HG02884 (cell line): ENCODE results near the gene KRTAP5-7.
"Not testable (repeated sequence)": the region's sequence is repeated elsewhere in the genome, so short reads cannot be mapped to it uniquely, and the experiment has no call there.

Experiments used
- ATAC-seq: cut with Tn5 transposase; IDR thresholded peaks from one replicate; pipeline ENCODE4 v1.9.1; 2021; ENCODE audit warnings: mild to moderate bottlenecking, moderate library complexity; ENCODE audit not compliant: unreplicated experiment

KRTAP5-7 gene

GRCh38 chr11:71526796-71527575 is at the start of gene KRTAP5-7:
Gene KRTAP5-7 (plus strand): TSS chr11:71527267. CDS start chr11:71527301, 34 bp downstream.
- ATAC-seq = not testable (repeated sequence)

- no peak for ATAC-seq
These were observed 49.2 kb upstream of the KRTAP5-7 start for GRCh38 chr11:71477641-71478527.

- ATAC-seq = no peak
These were observed 48.6 kb upstream of the KRTAP5-7 start for GRCh38 chr11:71478528-71478840.

- no peak for ATAC-seq
These were observed 45.7 kb upstream of the KRTAP5-7 start for GRCh38 chr11:71481101-71481960.

GRCh38 chr11:71482216-71482615 is 44.9 kb upstream of the KRTAP5-7 start:
- ATAC-seq = no peak

- ATAC-seq = no peak
These were observed 44.2 kb upstream of the KRTAP5-7 start for GRCh38 chr11:71482746-71483364.

GRCh38 chr11:71483692-71484091 is 43.4 kb upstream of the KRTAP5-7 start:
- ATAC-seq = no peak

GRCh38 chr11:71484248-71485062 is 42.6 kb upstream of the KRTAP5-7 start:
- no peak for ATAC-seq

- no peak for ATAC-seq
These were observed 42.0 kb upstream of the KRTAP5-7 start for GRCh38 chr11:71485063-71485399.

- ATAC-seq = no peak
These were observed 41.6 kb upstream of the KRTAP5-7 start for GRCh38 chr11:71485466-71485865.

GRCh38 chr11:71486320-71486719 is 40.7 kb upstream of the KRTAP5-7 start:
- ATAC-seq = no peak

GRCh38 chr11:71488681-71489270 is 38.3 kb upstream of the KRTAP5-7 start:
- ATAC-seq = no peak

GRCh38 chr11:71489311-71490043 is 37.6 kb upstream of the KRTAP5-7 start:
- ATAC-seq = no peak

- no peak for ATAC-seq
These were observed 36.9 kb upstream of the KRTAP5-7 start for GRCh38 chr11:71490044-71490730.

- no peak for ATAC-seq
These were observed 36.2 kb upstream of the KRTAP5-7 start for GRCh38 chr11:71490731-71491390.

- ATAC-seq = no peak
These were observed 35.5 kb upstream of the KRTAP5-7 start for GRCh38 chr11:71491531-71491930.

GRCh38 chr11:71491940-71492339 is 35.1 kb upstream of the KRTAP5-7 start:
- ATAC-seq = no peak
